ENCODE measurements around the gene MYL6B. TPM values are rescaled to one million over a fixed set of nuclear protein-coding genes. Genes with fewer than 3 reads are reported as not detected.

The MYL6B gene
- total RNA-seq, 1 experiment from 2014 or later = 153 TPM

- no peaks in the 10 kb centered on the region for H4K20me1 ChIP-seq (ENCODE audit: low read length)
- H2AFZ ChIP-seq (ENCODE audit: low read length) = no peak overlapping the region
- DNase-seq (no peak), ATAC-seq (peak; percentile 16; the same call in 1 of the 2 replicates)
- no TSS peak for BruUV-seq (replicated peaks)
- H3K9me2 ChIP-seq (replicated peaks; ENCODE audit: low read length) = no peaks in the 10 kb centered on the region
- POLR2A ChIA-PET (ENCODE audit: unreplicated experiment) = no interaction called here
- no peak overlapping the region for H3K4me2 ChIP-seq (ENCODE audit: low read length)
- H3K27me3 ChIP-seq (ENCODE audit: low read length) = no peaks in the 10 kb centered on the region
- CTCF ChIA-PET = no interaction called here
- H3K9ac ChIP-seq (ENCODE audit: low read length) = no peak overlapping the region
- H3K36me3 ChIP-seq (ENCODE audit: low read depth, low read length) = no peaks in the 10 kb centered on the region
- no peaks in the 10 kb centered on the region for H3K9me3 ChIP-seq (ENCODE audit: low read length)
- no peak overlapping the region for H3K4me3 ChIP-seq (ENCODE audit: low read length)
- intact Hi-C loops (cut with micrococcal nuclease) = loop anchor here (10.0 kb wide), 1 partner anchor 267 kb away; the partner anchor contains the start of gene SPRYD4
- H3K27ac ChIP-seq (ENCODE audit: low read length) = no peak overlapping the region
- H3F3A ChIP-seq (ENCODE audit: low read length, unreplicated experiment) = no peaks in the 10 kb centered on the region
- no peak for TF ChIP-seq CTCF (conservative IDR thresholded peaks at IDR 0.05; ENCODE audit: low read depth, low read length)
- no peak for TF ChIP-seq EZH2phosphoT487 (IDR thresholded peaks at IDR 0.05; ENCODE audit: borderline replicate concordance, low read length)
- no peak for TF ChIP-seq EZH2 (IDR thresholded peaks at IDR 0.05; ENCODE audit: low read length, unreplicated experiment)
- no peaks in the 10 kb centered on the region for H3K4me1 ChIP-seq (ENCODE audit: insufficient read depth, low read length)
- H3K79me2 ChIP-seq (ENCODE audit: low read length) = no peaks in the 10 kb centered on the region
Observed at GRCh38 chr12:56197921-56198635, 45.7 kb downstream of the MYL6B start.

DNA sequence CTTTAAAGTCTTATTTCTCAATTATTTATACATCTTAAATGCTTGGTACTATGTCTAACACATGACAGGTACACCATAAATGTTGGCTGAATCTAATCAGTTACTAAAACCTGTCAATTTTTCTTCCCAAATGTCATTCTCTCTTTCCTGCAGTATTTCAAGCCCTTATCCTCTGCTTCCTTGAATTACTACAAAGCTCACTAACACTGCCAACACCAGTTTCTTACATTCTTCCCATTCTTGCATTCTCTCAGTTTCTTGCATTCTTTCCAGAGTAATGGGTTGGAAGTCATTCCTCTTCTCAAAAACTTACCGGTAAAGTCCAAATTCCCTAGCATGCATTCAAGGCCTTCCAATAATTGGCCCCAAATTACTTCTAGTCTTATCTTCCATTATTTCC lies 46.4 kb downstream of the MYL6B start:
- ChIA-PET POLR2A (ENCODE audit: unreplicated experiment) (no interaction called here), CTCF (no interaction called here)
- no peaks in the 10 kb centered on the region for H3K9me2 ChIP-seq (replicated peaks; ENCODE audit: low read length)
- H3K4me2 ChIP-seq (ENCODE audit: low read length) = no peak overlapping the region
- TF ChIP-seq EZH2phosphoT487 (IDR thresholded peaks at IDR 0.05; ENCODE audit: borderline replicate concordance, low read length) (no peak), CTCF (conservative IDR thresholded peaks at IDR 0.05; ENCODE audit: low read depth, low read length) (no peak), EZH2 (IDR thresholded peaks at IDR 0.05; ENCODE audit: low read length, unreplicated experiment) (no peak)
- no peaks in the 10 kb centered on the region for H3F3A ChIP-seq (ENCODE audit: low read length, unreplicated experiment)
- H3K4me1 ChIP-seq (ENCODE audit: insufficient read depth, low read length) = no peaks in the 10 kb centered on the region
- no peaks in the 10 kb centered on the region for H4K20me1 ChIP-seq (ENCODE audit: low read length)
- DNase-seq = no peak
- no peaks in the 10 kb centered on the region for H3K36me3 ChIP-seq (ENCODE audit: low read depth, low read length)
- intact Hi-C loops (cut with micrococcal nuclease) = loop anchor here (10.0 kb wide), 1 partner anchor 266 kb away; the partner anchor contains the start of gene SPRYD4
- H3K9ac ChIP-seq (ENCODE audit: low read length) = no peak overlapping the region
- no peak overlapping the region for H3K4me3 ChIP-seq (ENCODE audit: low read length)
- H3K9me3 ChIP-seq (ENCODE audit: low read length) = no peaks in the 10 kb centered on the region
- no peaks in the 10 kb centered on the region for H3K79me2 ChIP-seq (ENCODE audit: low read length)
- no peak overlapping the region for H3K27ac ChIP-seq (ENCODE audit: low read length)
- BruUV-seq (replicated peaks) = no TSS peak
- no peaks in the 10 kb centered on the region for H3K27me3 ChIP-seq (ENCODE audit: low read length)
- no peak for ATAC-seq
- no peak overlapping the region for H2AFZ ChIP-seq (ENCODE audit: low read length)

DNA sequence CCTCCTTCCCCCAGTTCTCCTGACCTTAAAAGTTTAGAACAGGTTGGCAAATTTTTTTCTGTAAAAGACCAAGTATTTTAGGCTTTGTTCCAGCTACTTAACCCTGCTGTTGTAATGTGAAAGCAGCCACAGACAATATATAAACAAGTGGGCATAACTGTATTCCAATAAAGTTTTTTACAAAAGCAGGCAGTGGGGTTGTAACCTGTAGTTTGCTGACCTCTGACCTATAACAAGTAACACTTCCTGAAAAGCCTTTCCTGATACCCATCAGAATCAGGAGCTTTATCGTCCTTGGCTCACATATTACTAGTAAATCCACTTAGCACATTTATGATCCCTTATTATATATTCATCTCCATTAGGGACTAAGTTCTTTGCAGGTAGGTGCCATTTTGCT lies 50.0 kb downstream of the MYL6B start:
- Histone ChIP-seq H3K4me2 (ENCODE audit: low read length) (no peak overlapping the region), H3F3A (ENCODE audit: low read length, unreplicated experiment) (no peaks in the 10 kb centered on the region), H3K36me3 (ENCODE audit: low read depth, low read length) (peaks cover 13% of the 10 kb centered on the region), H3K9me2 (replicated peaks; ENCODE audit: low read length) (no peaks in the 10 kb centered on the region), H3K27ac (ENCODE audit: low read length) (no peak overlapping the region), H3K9ac (ENCODE audit: low read length) (no peak overlapping the region), H3K79me2 (ENCODE audit: low read length) (no peaks in the 10 kb centered on the region), H3K4me3 (ENCODE audit: low read length) (no peak overlapping the region), H4K20me1 (ENCODE audit: low read length) (no peaks in the 10 kb centered on the region), H3K27me3 (ENCODE audit: low read length) (no peaks in the 10 kb centered on the region), H2AFZ (ENCODE audit: low read length) (no peak overlapping the region), H3K4me1 (ENCODE audit: insufficient read depth, low read length) (no peaks in the 10 kb centered on the region), H3K9me3 (ENCODE audit: low read length) (no peaks in the 10 kb centered on the region)
- no TSS peak for BruUV-seq (replicated peaks)
- POLR2A ChIA-PET (ENCODE audit: unreplicated experiment) = no interaction called here
- CTCF ChIA-PET = no interaction called here
- ATAC-seq (no peak), DNase-seq (no peak)
- TF ChIP-seq EZH2phosphoT487 (IDR thresholded peaks at IDR 0.05; ENCODE audit: borderline replicate concordance, low read length) = no peak
- TF ChIP-seq EZH2 (IDR thresholded peaks at IDR 0.05; ENCODE audit: low read length, unreplicated experiment) = no peak
- no peak for TF ChIP-seq CTCF (conservative IDR thresholded peaks at IDR 0.05; ENCODE audit: low read depth, low read length)
- intact Hi-C loops (cut with micrococcal nuclease) = no loop called here
